Body of pancreas (tissue), 4 donors: ENCODE results near the gene GH2. TPM values are rescaled to one million over a fixed set of nuclear protein-coding genes. Genes with fewer than 3 reads are reported as not detected.

ENCODE experiments used
- ATAC-seq: fragments of 150-250 bp; one replicate; pipeline ENCODE4 v1.9.1; 2016
- DNase-seq, 4 donors: peaks; one replicate each; pipeline ENCODE4 v3.0.0-alpha.2; 2019
- H3K27ac ChIP-seq, 4 donors: fragments of 200-600 bp; sonication (generic); 1 replicate in 3 of 4; 2 replicates in 1 of 4; pipeline versions ENCODE4 v1.5.1 to v1.6.1; 2016 to 2019; ENCODE audit warnings: mild to moderate bottlenecking in 1 of 4, mixed read lengths in 1 of 4, moderate library complexity in 1 of 4
- H3K27me3 ChIP-seq, 2 donors: fragments of 200-600 bp; sonication (generic); one replicate each; pipeline ENCODE4 v1.6.0; 2016; ENCODE audit warnings: mild to moderate bottlenecking in 1 of 2
- H3K36me3 ChIP-seq, 2 donors: fragments of 200-600 bp; sonication (generic); replicated peaks in 1 of 2; 2 replicates each; pipeline ENCODE4 v1.5.1; 2016; ENCODE audit warnings: low read depth in 2 of 2; ENCODE audit not compliant: insufficient read depth in 1 of 2
- H3K4me1 ChIP-seq: fragments of 200-600 bp; sonication (generic); one replicate; pipeline ENCODE4 v1.6.0; 2016
- H3K4me3 ChIP-seq, 2 donors: fragments of 200-600 bp; sonication (generic); 1 replicate in 1 of 2; 2 replicates in 1 of 2; pipeline ENCODE4 v1.5.1; 2016 to 2019
- H3K9me3 ChIP-seq, 3 donors: fragments of 200-600 bp; sonication (generic); 1 replicate in 2 of 3; 2 replicates in 1 of 3; pipeline ENCODE4 v1.5.1; 2016
- POLR2A ChIP-seq, 3 donors: fragments of 450-650 bp; IDR thresholded peaks; one replicate each; pipeline ENCODE4 v1.6.1; 2016; ENCODE audit warnings: antibody characterized with exemption in 3 of 3, mild to moderate bottlenecking in 2 of 3
- WGBS, 2 donors: methylation state at CpG; one replicate each; pipeline ENCODE4 v1.1.5; 2017; 5-methylcytosine and 5-hydroxymethylcytosine counted together
- intact Hi-C: fragments of 100-400 bp; cut with DNase I; formaldehyde crosslinking; loops from one replicate; pipeline ENCODE4 v1.15.1; 2023
- total RNA-seq, 2 donors: library from RNA; depleted of rRNA; stranded (reverse); fragments of >200 nt; gene quantifications; one replicate each; pipeline ENCODE4 v1.1.0, GENCODE V29; 2016
- TF ChIP-seq, protein P1 (sequence below), 7 experiments: fragments of 450-650 bp in 4 of 7; fragments of 200-600 bp in 3 of 7; sonication (generic) in 3 of 7; IDR thresholded peaks; one replicate each; pipeline ENCODE4 v1.5.1; 2016 to 2019; ENCODE audit warnings: antibody characterized with exemption in 7 of 7

Gene GH2
- total RNA-seq, 2 donors from 2014 or later, result not detected

DNA sequence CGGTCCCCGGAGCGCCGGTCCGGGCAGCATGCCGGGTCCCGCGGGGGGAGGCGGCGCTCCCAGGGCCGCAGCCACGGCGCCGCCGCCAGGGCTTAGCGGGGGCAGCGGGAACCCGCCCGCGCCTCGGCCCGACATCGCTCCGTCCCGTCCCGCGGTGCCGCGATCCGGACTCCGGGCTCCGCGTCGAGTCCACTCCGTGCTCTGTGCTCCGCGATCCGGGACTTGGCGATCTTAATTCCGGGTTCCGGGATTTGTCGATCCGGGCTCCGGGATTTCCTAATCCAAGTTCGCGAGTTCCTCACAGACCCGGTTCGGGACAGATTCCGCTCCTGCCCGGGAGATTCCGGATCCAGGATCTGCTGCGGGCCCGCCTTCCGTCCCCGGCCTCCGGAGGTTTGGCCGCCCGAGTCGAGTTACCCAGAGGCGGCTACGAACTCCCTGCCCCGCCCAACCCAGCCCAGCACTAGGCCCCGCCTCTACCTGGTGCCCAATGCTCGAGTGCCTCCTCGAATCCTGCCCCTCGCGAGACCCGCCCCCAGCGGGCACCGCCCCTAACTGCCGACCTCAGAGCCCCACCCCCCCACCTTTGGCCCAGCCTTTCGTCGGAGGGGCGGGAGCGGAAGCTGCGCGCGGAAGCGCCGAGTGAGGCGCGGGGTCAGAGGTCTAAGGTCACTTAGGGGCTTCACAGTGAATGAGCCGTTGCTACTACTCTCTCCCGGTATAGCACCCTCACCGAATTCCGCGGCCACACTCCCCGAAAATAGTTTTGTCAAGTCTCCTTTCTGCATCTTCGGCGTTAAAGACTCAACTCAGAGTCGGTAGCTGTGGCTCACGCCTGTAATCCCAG, 39.0 kb downstream of the GH2 start, which contains the start of gene SMARCD2:
Gene SMARCD2, minus strand, starts transcription at position 146 of the 847 bp plus-strand sequence. Its CDS starts 11 bp downstream, at position 135.
- H3K36me3 ChIP-seq, result no peaks in the 10 kb centered on the region
- ATAC-seq (peak; percentile 89), DNase-seq (peak; percentile 99)
- 0% methylated on average over 7 to 68 of the region's 92 CpGs for whole genome bisulfite sequencing, 2 donors
- H3K27ac ChIP-seq, result peak within 1 kb of the TSS; percentile 87 to 94 (median 93)
- H3K9me3 ChIP-seq, result no peaks in the 10 kb centered on the region
- no peaks in the 10 kb centered on the region for H3K27me3 ChIP-seq
- peak within 1 kb of the TSS; percentile 75 to 83 for H3K4me3 ChIP-seq
- H3K4me1 ChIP-seq, result peaks cover 45% of the 10 kb centered on the region
- TF ChIP-seq, protein P1, sequence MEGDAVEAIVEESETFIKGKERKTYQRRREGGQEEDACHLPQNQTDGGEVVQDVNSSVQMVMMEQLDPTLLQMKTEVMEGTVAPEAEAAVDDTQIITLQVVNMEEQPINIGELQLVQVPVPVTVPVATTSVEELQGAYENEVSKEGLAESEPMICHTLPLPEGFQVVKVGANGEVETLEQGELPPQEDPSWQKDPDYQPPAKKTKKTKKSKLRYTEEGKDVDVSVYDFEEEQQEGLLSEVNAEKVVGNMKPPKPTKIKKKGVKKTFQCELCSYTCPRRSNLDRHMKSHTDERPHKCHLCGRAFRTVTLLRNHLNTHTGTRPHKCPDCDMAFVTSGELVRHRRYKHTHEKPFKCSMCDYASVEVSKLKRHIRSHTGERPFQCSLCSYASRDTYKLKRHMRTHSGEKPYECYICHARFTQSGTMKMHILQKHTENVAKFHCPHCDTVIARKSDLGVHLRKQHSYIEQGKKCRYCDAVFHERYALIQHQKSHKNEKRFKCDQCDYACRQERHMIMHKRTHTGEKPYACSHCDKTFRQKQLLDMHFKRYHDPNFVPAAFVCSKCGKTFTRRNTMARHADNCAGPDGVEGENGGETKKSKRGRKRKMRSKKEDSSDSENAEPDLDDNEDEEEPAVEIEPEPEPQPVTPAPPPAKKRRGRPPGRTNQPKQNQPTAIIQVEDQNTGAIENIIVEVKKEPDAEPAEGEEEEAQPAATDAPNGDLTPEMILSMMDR (IDR thresholded peaks at IDR 0.05), result peak in 3 of 7 experiments; percentile 9 to 28 (median 19)
- peak; percentile 60 to 72 (median 62) for TF ChIP-seq POLR2A (IDR thresholded peaks at IDR 0.05)
- intact Hi-C loops, result no loop called here

DNA sequence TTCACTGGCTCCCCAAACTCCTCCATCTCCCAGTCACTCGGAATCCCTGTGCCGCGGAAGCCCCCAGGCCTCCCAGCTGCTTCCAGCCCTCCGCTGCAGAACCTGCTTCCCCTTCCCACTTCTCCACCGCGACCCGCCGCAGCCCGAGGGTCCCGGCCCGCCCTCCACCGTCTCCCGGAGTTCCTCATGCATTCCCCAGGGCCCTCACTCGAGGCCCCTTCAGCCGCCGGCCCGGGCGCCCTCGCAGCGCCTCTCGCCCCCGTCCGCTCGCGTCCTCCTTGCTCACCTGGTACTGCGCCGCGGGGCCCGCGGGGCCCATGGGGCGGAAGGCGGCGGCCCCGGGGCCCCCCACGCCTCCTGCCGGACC, 39.6 kb downstream of the GH2 start:
- Histone ChIP-seq H3K4me1 (peaks cover 51% of the 10 kb centered on the region), H3K9me3 (no peaks in the 10 kb centered on the region), H3K27me3 (no peaks in the 10 kb centered on the region), H3K36me3 (no peaks in the 10 kb centered on the region), H3K27ac (peak overlapping the region; percentile 87 to 94 (median 93)), H3K4me3 (peak overlapping the region; percentile 75 to 83)
- WGBS, 2 donors, result 0% methylated on average over 20 to 31 of the region's 36 CpGs
- ATAC-seq (peak; percentile 12), DNase-seq (peak in 3 of 4 donors; percentile 38 to 53 (median 42))
- TF ChIP-seq, protein P1 (IDR thresholded peaks at IDR 0.05), result no peak
- TF ChIP-seq POLR2A (IDR thresholded peaks at IDR 0.05), result peak in 1 of 3 donors; percentile 2
- intact Hi-C loops, result no loop called here

DNA sequence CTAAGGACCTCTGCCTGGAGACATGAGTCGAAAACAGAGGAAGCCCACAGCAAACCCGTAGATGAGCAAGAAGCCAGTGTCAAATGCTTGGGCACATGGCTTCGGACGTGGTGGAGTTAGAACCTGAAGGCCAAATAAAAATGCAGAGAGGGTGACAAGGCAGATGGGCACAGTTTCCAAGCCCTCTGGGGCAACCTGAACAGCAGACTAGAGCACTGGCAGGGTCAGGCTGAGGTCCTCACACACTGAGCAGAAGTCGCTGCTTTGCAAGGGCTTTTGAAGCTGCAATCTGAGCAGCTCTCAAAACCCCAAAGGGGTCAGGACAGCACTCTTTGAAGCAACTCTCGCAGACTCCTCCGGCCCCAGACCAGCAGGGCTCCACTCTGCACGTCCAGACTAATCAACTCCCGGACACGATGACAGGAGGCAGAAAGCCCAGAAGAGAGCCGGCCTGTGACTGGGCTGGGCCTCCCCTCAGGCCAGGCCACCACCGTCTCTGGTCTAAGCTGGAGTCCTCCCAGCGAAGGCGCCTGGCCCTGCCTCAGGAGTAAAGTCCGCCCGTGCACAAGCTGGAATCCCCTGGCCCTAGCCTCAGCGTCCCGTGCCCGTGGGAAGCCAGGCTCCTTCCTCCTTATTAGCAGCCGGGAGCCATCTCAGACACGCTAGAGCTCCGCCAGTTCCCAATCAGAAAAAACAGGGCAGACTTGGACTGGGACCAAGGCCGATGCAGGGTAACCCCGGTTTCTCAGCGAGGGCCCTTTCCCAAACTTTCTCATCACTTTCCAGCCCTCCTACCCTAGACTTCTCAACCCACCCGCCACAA, 40.2 kb downstream of the GH2 start:
- H3K4me3 ChIP-seq, result peak overlapping the region; percentile 75 to 83
- no peaks in the 10 kb centered on the region for H3K27me3 ChIP-seq
- no peaks in the 10 kb centered on the region for H3K36me3 ChIP-seq
- H3K4me1 ChIP-seq, result peaks cover 57% of the 10 kb centered on the region
- TF ChIP-seq POLR2A (IDR thresholded peaks at IDR 0.05), result peak in 2 of 3 donors; percentile 37 to 45
- TF ChIP-seq, protein P1 (IDR thresholded peaks at IDR 0.05), result no peak
- DNase-seq (peak; percentile 61 to 65 (median 65)), ATAC-seq (peak; percentile 1)
- intact Hi-C loops, result no loop called here
- peak overlapping the region; percentile 87 to 94 (median 93) for H3K27ac ChIP-seq
- no peaks in the 10 kb centered on the region for H3K9me3 ChIP-seq
- WGBS, 2 donors, result 3 to 7% methylated on average over 9 to 24 of the region's 26 CpGs

DNA sequence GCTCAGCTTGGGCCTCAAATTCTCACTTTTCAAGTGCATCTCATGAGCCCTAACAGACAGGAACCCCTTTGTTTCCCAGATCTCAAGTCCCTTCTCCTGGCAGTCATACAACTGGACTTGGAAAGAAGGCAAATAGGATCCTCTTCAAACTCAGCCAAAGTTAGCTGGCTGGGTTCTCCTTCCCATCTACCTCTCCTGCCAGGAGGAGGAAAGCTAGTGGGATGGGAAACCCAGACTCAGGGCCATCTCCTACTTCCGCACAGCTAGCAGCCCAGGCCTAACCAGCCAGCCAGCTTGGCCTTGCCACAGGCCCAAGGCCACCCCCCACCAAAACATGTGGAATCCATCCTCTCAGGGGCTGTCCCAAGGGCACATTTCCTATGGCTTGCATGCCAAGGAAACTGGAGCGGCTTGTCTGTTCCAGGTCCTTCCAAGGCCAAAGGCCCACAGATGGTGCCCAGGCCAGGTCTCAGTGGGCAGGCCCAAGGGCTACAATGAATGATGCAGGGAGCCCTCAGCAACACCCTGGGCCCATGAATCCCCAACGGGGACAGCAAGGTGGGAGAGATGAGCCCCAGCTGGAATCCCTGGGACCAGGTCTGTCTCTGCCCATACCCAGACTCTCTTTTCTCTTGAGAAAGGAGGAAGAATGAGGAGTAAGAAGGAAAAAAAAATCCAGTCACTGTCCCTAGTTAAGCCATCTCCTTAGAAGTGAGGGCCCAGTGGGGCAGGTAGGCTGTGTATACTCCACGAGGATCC, 41.0 kb downstream of the GH2 start:
- TF ChIP-seq, protein P1 (IDR thresholded peaks at IDR 0.05), result no peak
- no peak for TF ChIP-seq POLR2A (IDR thresholded peaks at IDR 0.05)
- no peaks in the 10 kb centered on the region for H3K27me3 ChIP-seq
- peaks cover 58% of the 10 kb centered on the region for H3K4me1 ChIP-seq
- 40 to 43% methylated on average over 3 to 4 of the region's 4 CpGs for WGBS, 2 donors
- DNase-seq (peak in 3 of 4 donors; percentile 36 to 50 (median 37)), ATAC-seq (no peak)
- H3K36me3 ChIP-seq, result peaks cover 0 to 2% of the 10 kb centered on the region in 2 donors
- H3K4me3 ChIP-seq, result no peak overlapping the region
- intact Hi-C loops, result no loop called here
- no peaks in the 10 kb centered on the region for H3K9me3 ChIP-seq
- H3K27ac ChIP-seq, result peak overlapping the region; percentile 65 to 94 (median 90)
